ENCODE measurements around the gene WDR76. TPM values are rescaled to one million over a fixed set of nuclear protein-coding genes. Genes with fewer than 3 reads are reported as not detected.
"Not testable (repeated sequence)": the region's sequence is repeated elsewhere in the genome, so short reads cannot be mapped to it uniquely, and the experiment has no call there.

The WDR76 gene
- total RNA-seq, 2 experiments from 2014 or later, result 72.2 to 74.7 TPM

DNA sequence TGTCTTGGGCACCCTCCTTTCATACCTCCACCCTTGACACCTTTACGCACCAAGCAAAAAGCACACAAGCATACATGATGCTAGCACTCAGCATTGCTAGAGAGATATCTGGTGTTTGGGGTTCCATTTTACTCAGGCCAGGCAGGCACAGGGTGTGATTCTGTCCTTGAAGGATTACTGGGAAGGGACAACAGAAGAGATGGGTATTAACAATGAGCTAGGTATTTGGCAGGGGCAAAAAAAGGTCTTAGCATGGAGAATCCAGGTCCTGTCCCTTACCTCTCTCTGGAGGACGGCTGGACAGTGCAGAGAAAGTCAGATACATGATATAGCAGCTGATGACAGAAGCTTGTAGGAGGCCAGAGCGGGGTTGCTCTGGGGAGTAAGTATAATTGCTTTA, 30.2 kb upstream of the WDR76 start:
- ChIA-PET POLR2A (interaction anchor here (1.1 to 12.2 kb wide), 3 partner anchors 22 to 51 kb away, joined by 3 to 163 read pairs (median 6); partner anchors contain the start of genes MFAP1, PDIA3 and WDR76), CTCF (interaction anchor here (0.6 to 1.7 kb wide), 2 partner anchors 20 to 26 kb away, joined by 4 to 5 read pairs; no protein-coding TSS in a partner anchor)
- no peak for DNase-seq
- Mint-ChIP-seq H3K4me3 (no peak overlapping the region), H3K27me3 (no peaks in the 10 kb centered on the region), H3K36me3 (ENCODE audit: low read depth) (peaks cover 86% of the 10 kb centered on the region), H3K4me1 (peaks cover 70% of the 10 kb centered on the region), H3K27ac (no peak overlapping the region), H3K9me3 (no peaks in the 10 kb centered on the region)

DNA sequence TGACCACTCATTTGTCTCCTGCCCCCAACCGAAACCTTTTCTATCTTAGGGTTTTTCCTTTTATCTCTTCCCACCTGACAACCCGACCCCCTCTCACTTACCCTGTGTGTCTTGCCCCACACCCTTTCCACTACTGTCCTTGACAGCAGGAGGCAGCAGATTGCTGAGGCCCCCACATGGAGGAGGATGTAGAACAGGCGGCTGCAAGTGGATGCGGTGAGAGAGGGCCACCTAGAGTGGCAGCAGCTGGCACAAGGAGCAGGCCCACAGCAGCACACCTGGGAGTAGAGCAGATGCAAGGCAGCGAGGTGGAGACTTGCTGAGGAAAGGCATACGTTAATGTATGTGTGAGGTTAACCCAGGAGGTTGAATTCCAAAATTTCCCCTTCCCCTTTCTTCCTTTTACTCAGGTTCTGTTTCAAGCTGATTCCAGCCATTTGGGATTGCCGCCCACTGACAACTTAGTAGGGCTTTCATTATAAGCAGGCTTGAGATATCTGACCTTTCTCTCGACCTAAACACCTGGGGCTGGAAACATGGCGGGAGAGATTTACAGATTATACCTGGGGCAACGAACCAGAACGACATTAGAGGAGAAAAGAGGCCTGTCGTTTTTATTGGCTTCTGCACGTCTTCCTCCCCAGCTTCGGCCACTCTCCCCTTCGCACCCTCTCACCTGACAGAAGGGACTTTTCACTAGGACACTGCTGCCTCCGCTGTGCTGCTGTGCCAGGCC, 27.4 kb upstream of the WDR76 start:
- H3K27ac Mint-ChIP-seq, result peak overlapping the region; percentile 93
- CTCF ChIA-PET, result interaction anchor here (2.9 kb wide), 1 partner anchor 23 kb away, joined by 9 read pairs; the partner anchor contains the start of gene ELL3
- H3K27me3 Mint-ChIP-seq, result no peaks in the 10 kb centered on the region
- no peak for DNase-seq
- H3K4me1 Mint-ChIP-seq, result peaks cover 57% of the 10 kb centered on the region
- H3K36me3 Mint-ChIP-seq (ENCODE audit: low read depth), result peaks cover 71% of the 10 kb centered on the region
- no peaks in the 10 kb centered on the region for H3K9me3 Mint-ChIP-seq
- POLR2A ChIA-PET, result interaction anchor here (0.8 to 12.2 kb wide), 7 partner anchors 8 to 53 kb away, joined by 3 to 163 read pairs (median 18); partner anchors contain the start of genes ELL3, MFAP1, PDIA3 and SERF2
- peak overlapping the region; percentile 13 for H3K4me3 Mint-ChIP-seq

DNA sequence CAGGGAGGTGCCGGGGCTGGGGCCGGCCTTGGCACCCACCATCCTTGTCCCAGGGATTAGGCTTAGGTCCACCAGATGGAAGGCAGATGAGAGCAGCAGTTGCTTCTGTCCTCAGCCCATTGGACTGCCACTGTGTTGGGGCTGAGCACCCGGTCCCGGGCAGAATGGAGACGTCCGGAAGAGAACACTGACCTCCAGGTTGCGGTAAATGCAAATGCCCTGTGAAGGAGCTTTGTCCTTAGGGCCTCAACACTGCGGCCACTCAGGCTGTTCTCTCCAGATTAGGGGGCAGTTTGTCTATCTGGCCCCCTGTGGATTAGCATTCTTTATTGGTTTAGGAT, 26.9 kb upstream of the WDR76 start, which contains the start of gene SERINC4:
TSS of gene SERINC4 (minus strand) at position 276 of the 341 bp plus-strand sequence. CDS start at position 42, 234 bp downstream.
- peak within 1 kb of the TSS; percentile 93 for H3K27ac Mint-ChIP-seq
- DNase-seq, result no peak
- H3K4me1 Mint-ChIP-seq, result peaks cover 52% of the 10 kb centered on the region
- CTCF ChIA-PET, result interaction anchor here (1.0 to 2.9 kb wide), 5 partner anchors 11 to 290 kb away, joined by 4 to 9 read pairs (median 5); partner anchors contain the start of genes ELL3 and MFAP1
- H3K9me3 Mint-ChIP-seq, result no peaks in the 10 kb centered on the region
- no peaks in the 10 kb centered on the region for H3K27me3 Mint-ChIP-seq
- H3K36me3 Mint-ChIP-seq (ENCODE audit: low read depth), result peaks cover 71% of the 10 kb centered on the region
- POLR2A ChIA-PET, result interaction anchor here (0.8 to 12.2 kb wide), 13 partner anchors 9 to 936 kb away, joined by 3 to 163 read pairs (median 5); partner anchors contain the start of genes ELL3, MFAP1, PDIA3 and SERF2
- H3K4me3 Mint-ChIP-seq, result peak within 1 kb of the TSS; percentile 100

DNA sequence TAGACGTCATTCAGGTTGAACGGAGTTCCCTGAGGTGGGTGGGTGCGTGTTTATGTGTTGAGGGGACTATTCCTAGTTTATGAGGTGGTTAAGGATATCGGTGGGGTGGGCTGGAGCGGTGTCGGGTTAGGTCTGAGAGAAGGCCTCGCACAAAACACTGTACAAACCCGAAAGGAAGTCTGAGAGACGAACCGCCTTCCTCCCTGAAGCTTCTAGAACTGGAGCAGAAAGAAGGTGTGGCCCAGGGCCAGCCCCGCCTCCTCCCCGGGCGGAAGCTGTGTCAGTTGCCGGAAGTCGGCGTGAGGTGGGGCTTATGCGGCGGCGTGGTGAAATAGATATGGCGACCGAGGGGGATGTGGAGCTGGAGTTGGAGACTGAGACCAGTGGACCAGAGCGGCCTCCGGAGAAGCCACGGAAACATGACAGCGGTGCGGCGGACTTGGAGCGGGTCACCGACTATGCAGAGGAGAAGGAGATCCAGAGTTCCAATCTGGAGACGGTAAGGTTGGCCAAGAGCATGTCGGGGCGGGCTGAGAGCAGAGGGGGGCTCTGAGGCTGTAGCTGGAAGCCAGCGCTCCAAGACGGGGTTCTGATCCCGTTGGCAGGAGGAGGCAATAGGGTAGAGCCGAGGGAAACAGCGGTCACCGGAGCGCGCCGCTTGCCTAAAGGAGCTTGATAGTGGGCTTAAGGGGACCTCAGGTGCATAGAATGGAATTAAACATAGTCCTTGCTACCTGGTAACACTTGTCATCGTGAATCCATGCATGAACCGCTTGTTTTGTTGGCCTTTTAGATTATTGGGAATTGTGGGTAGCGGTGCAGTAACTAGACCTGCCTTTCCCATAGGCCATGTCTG, 26.3 kb upstream of the WDR76 start, which contains the start of gene HYPK:
TSS of gene HYPK (plus strand) at position 314 of the 856 bp plus-strand sequence. CDS start at position 338, 24 bp downstream.
- POLR2A ChIA-PET, result interaction anchor here (0.7 to 12.2 kb wide), 18 partner anchors 9 to 936 kb away, joined by 3 to 163 read pairs (median 4); partner anchors contain the start of genes ELL3, MFAP1, PDIA3 and SERF2
- Mint-ChIP-seq H3K36me3 (ENCODE audit: low read depth) (peaks cover 71% of the 10 kb centered on the region), H3K4me1 (peaks cover 47% of the 10 kb centered on the region), H3K4me3 (peak within 1 kb of the TSS; percentile 100), H3K9me3 (no peaks in the 10 kb centered on the region), H3K27me3 (no peaks in the 10 kb centered on the region), H3K27ac (peak within 1 kb of the TSS; percentile 93)
- CTCF ChIA-PET, result interaction anchor here (0.7 to 2.9 kb wide), 6 partner anchors 12 to 290 kb away, joined by 3 to 9 read pairs (median 4); partner anchors contain the start of genes ELL3 and MFAP1
- peak; percentile 94 for DNase-seq

DNA sequence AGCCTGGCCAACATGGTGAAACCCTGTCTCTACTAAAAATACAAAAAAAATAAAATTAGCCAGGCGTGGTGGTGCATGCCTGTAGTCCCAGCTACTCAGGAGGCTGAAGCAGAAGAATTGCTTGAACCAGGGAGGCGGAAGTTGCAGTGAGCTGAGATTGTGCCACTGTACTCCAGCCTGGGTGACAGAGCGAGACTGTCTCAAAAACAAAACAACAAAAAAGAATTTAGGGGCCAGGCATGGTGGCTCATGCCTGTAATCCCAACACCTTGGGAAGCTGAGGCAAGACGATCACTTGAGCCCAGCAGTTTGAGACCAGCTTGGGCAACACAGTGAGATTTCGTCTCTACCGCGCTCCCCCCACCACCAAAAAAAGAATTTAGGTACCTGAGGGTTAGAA, 24.1 kb upstream of the WDR76 start:
- H3K27me3 Mint-ChIP-seq, CTCF ChIA-PET, H3K27ac Mint-ChIP-seq, H3K9me3 Mint-ChIP-seq, H3K4me3 Mint-ChIP-seq, DNase-seq: not testable (repeated sequence)
- H3K4me1 Mint-ChIP-seq, result peaks cover 37% of the 10 kb centered on the region
- H3K36me3 Mint-ChIP-seq (ENCODE audit: low read depth), result peaks cover 72% of the 10 kb centered on the region
- POLR2A ChIA-PET, result interaction anchor here (0.9 to 12.2 kb wide), 4 partner anchors 10 to 29 kb away, joined by 3 to 163 read pairs (median 26); partner anchors contain the start of genes MFAP1, SERF2 and WDR76

DNA sequence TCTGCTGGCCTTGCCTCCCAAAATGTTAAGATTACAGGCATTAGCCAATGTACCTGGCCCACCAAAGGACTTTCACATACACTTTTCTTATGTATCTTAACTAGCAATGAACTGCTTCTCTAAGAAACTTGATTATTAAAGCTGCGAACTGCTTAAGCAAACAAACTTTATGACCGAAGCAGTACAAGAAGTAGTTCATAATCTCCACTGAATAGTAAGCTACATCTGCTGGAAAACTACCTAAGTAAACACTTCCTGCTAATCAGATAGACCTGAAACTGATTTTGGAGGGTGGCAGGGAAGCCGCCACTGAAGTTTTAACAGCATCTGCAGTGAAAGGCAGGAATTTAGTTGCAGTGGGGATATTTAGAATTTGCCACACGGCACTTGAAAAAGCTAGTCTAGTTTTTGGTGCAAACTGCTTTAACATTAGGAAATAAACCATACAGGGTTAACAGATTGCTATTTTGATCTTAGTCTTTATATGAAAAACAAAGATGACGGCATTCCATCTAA, 18.3 kb upstream of the WDR76 start:
- no peaks in the 10 kb centered on the region for H3K9me3 Mint-ChIP-seq
- CTCF ChIA-PET, result no interaction called here
- peaks cover 12% of the 10 kb centered on the region for H3K4me1 Mint-ChIP-seq
- POLR2A ChIA-PET, result interaction anchor here (1.0 to 2.4 kb wide), 4 partner anchors 8 to 32 kb away, joined by 3 to 12 read pairs (median 8); partner anchors contain the start of genes ELL3, HYPK and SERF2
- peaks cover 76% of the 10 kb centered on the region for H3K36me3 Mint-ChIP-seq (ENCODE audit: low read depth)
- no peak for DNase-seq
- no peaks in the 10 kb centered on the region for H3K27me3 Mint-ChIP-seq
- H3K27ac Mint-ChIP-seq, result peak overlapping the region; percentile 26
- no peak overlapping the region for H3K4me3 Mint-ChIP-seq

DNA sequence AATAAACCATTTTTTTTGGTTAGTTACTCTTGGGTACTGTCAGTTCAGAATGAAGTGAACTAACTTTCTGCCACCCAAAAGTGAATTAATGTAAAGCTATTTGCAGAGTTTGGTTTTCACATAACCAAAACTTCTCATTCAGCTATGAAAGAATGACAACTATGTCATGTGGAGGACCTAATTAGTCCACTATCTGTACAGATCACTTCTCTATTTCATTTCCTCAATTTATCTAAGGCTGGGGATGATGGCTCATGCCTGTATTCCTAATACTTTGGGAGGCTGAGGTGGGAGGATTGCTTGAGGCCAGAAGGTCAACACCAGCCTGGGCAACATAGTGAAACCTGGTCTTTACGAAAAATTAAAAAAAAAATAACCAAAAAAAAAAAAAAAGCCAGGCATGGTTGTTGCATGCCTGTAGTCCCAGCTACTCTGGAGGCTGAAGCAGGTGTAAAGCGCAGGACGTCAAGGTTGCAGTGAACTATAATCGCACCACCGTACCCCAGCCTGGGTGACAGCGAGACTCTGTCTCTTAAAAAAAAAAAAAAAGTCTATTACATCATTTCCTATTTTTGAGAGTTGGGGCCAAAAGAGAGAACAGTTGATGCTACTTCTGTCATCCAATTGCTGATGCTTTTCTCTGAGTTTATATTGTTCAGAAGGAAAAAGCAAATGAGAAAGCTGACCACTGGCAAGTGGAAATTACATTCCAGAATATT, 17.7 kb upstream of the WDR76 start:
- H3K4me1 Mint-ChIP-seq, result peaks cover 12% of the 10 kb centered on the region
- peaks cover 79% of the 10 kb centered on the region for H3K36me3 Mint-ChIP-seq (ENCODE audit: low read depth)
- no peaks in the 10 kb centered on the region for H3K9me3 Mint-ChIP-seq
- H3K27ac Mint-ChIP-seq, result peak overlapping the region; percentile 26
- POLR2A ChIA-PET, result interaction anchor here (1.0 to 2.4 kb wide), 5 partner anchors 8 to 32 kb away, joined by 3 to 12 read pairs (median 7); partner anchors contain the start of genes ELL3, HYPK, MFAP1 and SERF2
- CTCF ChIA-PET, result interaction anchor here (0.7 to 1.1 kb wide), 2 partner anchors 41 to 52 kb away, joined by 3 read pairs; no protein-coding TSS in a partner anchor
- no peak overlapping the region for H3K4me3 Mint-ChIP-seq
- no peak for DNase-seq
- H3K27me3 Mint-ChIP-seq, result no peaks in the 10 kb centered on the region

DNA sequence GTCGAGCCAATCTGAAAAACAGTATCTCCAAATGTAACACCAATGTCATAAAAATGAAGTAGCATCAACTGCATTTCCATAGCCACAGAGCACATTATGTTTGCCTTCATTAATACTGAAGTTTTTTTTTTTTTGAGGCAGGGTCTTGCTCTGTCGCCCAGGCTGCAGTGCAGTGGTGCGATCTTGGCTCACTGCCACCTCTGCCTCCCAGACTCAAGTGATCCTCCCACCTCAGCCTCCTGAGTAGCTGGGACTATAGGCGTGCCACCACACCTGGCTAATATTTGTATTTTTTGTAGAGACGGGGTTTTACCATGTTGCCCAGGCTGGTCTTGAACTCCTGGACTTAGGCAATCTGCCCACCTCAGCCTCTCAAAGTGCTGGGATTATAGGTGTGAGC, 11.7 kb upstream of the WDR76 start:
- Mint-ChIP-seq H3K4me1 (peaks cover 22% of the 10 kb centered on the region), H3K36me3 (ENCODE audit: low read depth) (peaks cover 59% of the 10 kb centered on the region)
- CTCF ChIA-PET, H3K9me3 Mint-ChIP-seq, DNase-seq, H3K27me3 Mint-ChIP-seq, H3K27ac Mint-ChIP-seq, H3K4me3 Mint-ChIP-seq: not testable (repeated sequence)
- POLR2A ChIA-PET, result interaction anchor here (1.0 to 2.2 kb wide), 3 partner anchors 9 to 16 kb away, joined by 3 to 10 read pairs (median 4); partner anchors contain the start of genes HYPK, MFAP1 and SERINC4

DNA sequence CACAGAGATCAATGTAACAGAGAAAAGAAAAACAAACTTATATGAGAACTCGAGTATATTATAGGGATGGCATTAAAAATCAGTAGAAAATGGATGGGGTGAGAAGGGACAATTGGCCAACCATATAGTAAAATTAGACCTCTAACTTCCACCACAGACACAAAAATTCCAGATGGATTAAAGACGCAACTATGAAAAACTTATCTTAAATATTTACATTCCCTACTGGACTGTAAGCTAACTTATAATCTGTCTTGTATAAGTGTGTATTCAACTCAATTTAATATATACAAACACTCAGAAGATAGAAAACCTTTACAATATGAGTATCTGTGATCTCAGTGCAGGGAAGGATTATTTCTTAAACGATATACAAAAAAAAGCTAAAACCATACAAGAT, 5.3 kb upstream of the WDR76 start:
- Mint-ChIP-seq H3K27me3 (no peaks in the 10 kb centered on the region), H3K4me1 (peaks cover 65% of the 10 kb centered on the region), H3K27ac (peak overlapping the region; percentile 13), H3K9me3 (peaks cover 3% of the 10 kb centered on the region), H3K4me3 (peak overlapping the region; percentile 34), H3K36me3 (ENCODE audit: low read depth) (peaks cover 32% of the 10 kb centered on the region)
- CTCF ChIA-PET, result interaction anchor here (1.2 kb wide), 1 partner anchor 11 kb away, joined by 3 read pairs; no protein-coding TSS in a partner anchor
- no peak for DNase-seq
- POLR2A ChIA-PET, result interaction anchor here (1.4 to 10.8 kb wide), 5 partner anchors 11 to 29 kb away, joined by 4 to 163 read pairs (median 8); partner anchors contain the start of genes HYPK and SERINC4

DNA sequence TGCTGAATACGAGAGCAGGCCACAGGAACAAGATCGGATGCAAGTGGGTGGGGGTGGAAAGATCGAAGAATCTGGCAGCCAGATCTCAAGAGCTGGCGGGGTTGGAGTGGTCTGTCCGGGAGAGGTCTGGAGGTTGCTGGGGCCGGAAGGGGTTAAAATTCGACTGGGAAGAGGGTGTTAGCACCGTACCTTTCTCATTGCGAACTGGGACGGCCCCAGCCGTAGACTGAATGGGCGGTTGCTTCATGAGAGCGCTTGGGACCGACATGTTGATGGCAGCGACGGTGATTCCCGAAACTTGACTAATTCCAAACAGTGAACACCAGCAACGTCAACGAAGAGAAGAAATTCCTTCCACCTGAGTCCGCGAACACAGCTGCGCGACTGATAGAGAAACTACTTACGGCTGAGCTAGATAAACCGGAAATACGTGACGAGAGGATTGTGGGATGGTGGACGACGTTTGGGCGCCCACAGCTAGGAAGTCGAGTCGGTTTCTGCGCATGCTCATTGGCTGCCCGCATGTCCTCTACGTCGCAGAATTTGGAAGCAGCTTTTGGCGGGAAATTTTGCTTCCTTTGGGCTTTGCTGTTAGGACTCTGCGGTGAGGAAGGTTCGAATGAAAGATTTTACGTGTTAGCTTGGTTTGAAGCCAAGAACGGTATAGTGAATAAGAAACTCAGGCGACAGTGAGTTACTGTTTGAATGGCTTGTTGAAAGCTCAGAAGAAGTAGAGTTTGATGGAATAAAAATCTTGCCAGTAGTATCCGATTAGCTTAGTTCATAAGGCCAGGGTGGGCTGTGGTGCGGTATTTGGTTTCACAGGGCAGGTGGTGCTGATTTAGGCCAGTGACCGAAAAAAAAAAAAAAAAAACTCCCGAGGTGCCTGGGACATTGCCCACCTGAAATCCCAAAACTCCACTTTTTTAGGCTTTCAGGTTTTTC, 2.2 kb upstream of the WDR76 start, which contains the start of gene MFAP1:
TSS of gene MFAP1 (minus strand) at position 389 of the 945 bp plus-strand sequence. CDS start at position 268, 121 bp downstream.
- H3K27me3 Mint-ChIP-seq, result no peaks in the 10 kb centered on the region
- H3K4me1 Mint-ChIP-seq, result peaks cover 71% of the 10 kb centered on the region
- DNase-seq, result peak; percentile 93

More for the DNA sequence above, 2.2 kb upstream of the WDR76 start, which contains the start of gene MFAP1:
- peak within 1 kb of the TSS; percentile 98 for H3K4me3 Mint-ChIP-seq
- peak within 1 kb of the TSS; percentile 93 for H3K27ac Mint-ChIP-seq
- POLR2A ChIA-PET, result interaction anchor here (0.6 to 10.8 kb wide), 14 partner anchors 8 to 78 kb away, joined by 3 to 163 read pairs (median 6); partner anchors contain the start of genes ELL3, HYPK, PDIA3 and SERF2
- peaks cover 3% of the 10 kb centered on the region for H3K9me3 Mint-ChIP-seq
- CTCF ChIA-PET, result interaction anchor here (0.6 to 1.5 kb wide), 7 partner anchors 8 to 82 kb away, joined by 3 to 6 read pairs (median 4); partner anchors contain the start of genes ELL3, HYPK and SERINC4
- peaks cover 37% of the 10 kb centered on the region for H3K36me3 Mint-ChIP-seq (ENCODE audit: low read depth)

Measured in activated CD4-positive, alpha-beta memory T cell treated with anti-CD3 and anti-CD28 coated beads, Interleukin-2, amount 10 ng/mL, durations not matched to agents 7 days and 5 days (primary cell).